GM12878 (cell line): ENCODE results near the gene EBF3. TPM values are rescaled to one million over a fixed set of nuclear protein-coding genes. Genes with fewer than 3 reads are reported as not detected.

Experiments used
- ATAC-seq: fragments of 200-7000 bp; cut with Tn5 transposase; 3 replicates; pipeline ENCODE4 v1.9.1; 2020; ENCODE audit warnings: mild to moderate bottlenecking, moderate library complexity
- BruUV-seq: library from RNA; stranded (reverse); fragments of 400-500 nt; replicated peaks from 2 replicates; lab custom pipeline; 2021; lab: Mats Ljungman, UMichigan
- CTCF ChIA-PET: fragments of 300-600 bp; sonication (Branson Sonifier 250); formaldehyde crosslinking; extraction: SDS; loops from one replicate; lab custom pipeline; 2021; ENCODE audit warnings: inconsistent platforms; lab: Yijun Ruan, JAX
- POLR2A ChIA-PET: fragments of 350-600 bp; formaldehyde crosslinking; extraction: SDS; loops from one replicate; lab custom pipeline; 2021; ENCODE audit warnings: inconsistent platforms; lab: Charles Lee
- RAD21 ChIA-PET: fragments of 300-600 bp; sonication (Branson Sonifier 250); formaldehyde crosslinking; loops from one replicate; lab custom pipeline; 2023; ENCODE audit warnings: antibody characterized with exemption; ENCODE audit not compliant: unreplicated experiment; lab: Charles Lee
- SMC1A ChIA-PET: fragments of 300-600 bp; sonication (Branson Sonifier 250); formaldehyde crosslinking; loops from one replicate; lab custom pipeline; 2023; ENCODE audit not compliant: unreplicated experiment, uncharacterized antibody; lab: Charles Lee
- DNase-seq: peaks from one replicate; pipeline ENCODE4 v3.0.0-alpha.2; 2011; ENCODE audit warnings: low read depth, low spot score
- FAIRE-seq: peaks from 3 replicates; lab custom pipeline; 2011; peaks lifted over from hg19 to GRCh38; lab: Jason Lieb, UNC
- H2AFZ ChIP-seq: 2 replicates; pipeline ENCODE4 v1.6.0; 2011; ENCODE audit warnings: low read depth, low read length, control low read depth; ENCODE audit not compliant: control insufficient read depth
- H3K27ac ChIP-seq: 2 replicates; pipeline ENCODE4 v1.5.1; 2011; ENCODE audit warnings: control low read depth; ENCODE audit not compliant: control insufficient read depth, insufficient read depth
- H3K27me3 ChIP-seq, 2 experiments: replicated peaks in 1 of 2; 2 replicates each; pipeline versions ENCODE4 v1.6.0 to v1.6.1; 2011; ENCODE audit warnings: low read length in 1 of 2; ENCODE audit not compliant: control insufficient read depth in 2 of 2, insufficient read depth in 2 of 2
- H3K36me3 ChIP-seq, 2 experiments: 2 replicates each; pipeline ENCODE4 v1.5.1; 2011; ENCODE audit warnings: low read length in 1 of 2; ENCODE audit not compliant: control insufficient read depth in 2 of 2, insufficient read depth in 2 of 2
- H3K4me1 ChIP-seq: 2 replicates; pipeline ENCODE4 v1.6.1; 2011; ENCODE audit warnings: mild to moderate bottlenecking, low read length, moderate library complexity, mixed read lengths; ENCODE audit not compliant: control insufficient read depth, insufficient read depth
- H3K4me2 ChIP-seq: 2 replicates; pipeline ENCODE4 v1.6.0; 2011; ENCODE audit warnings: control low read depth; ENCODE audit not compliant: control insufficient read depth, insufficient read depth
- H3K4me3 ChIP-seq: fragments of 200-600 bp; sonication (generic); 2 replicates; pipeline ENCODE4 v1.5.1; 2016
- H3K79me2 ChIP-seq: 2 replicates; pipeline ENCODE4 v1.6.0; 2011; ENCODE audit warnings: low read length; ENCODE audit not compliant: control insufficient read depth, insufficient read depth
- H3K9ac ChIP-seq: 2 replicates; pipeline ENCODE4 v1.8.0; 2011; ENCODE audit warnings: low read length, control low read depth, mixed read lengths; ENCODE audit not compliant: control insufficient read depth, insufficient read depth
- H3K9me3 ChIP-seq: replicated peaks from 3 replicates; pipeline ENCODE4 v1.5.1; 2011; ENCODE audit warnings: mild to moderate bottlenecking, low read length; ENCODE audit not compliant: control insufficient read depth, insufficient read depth
- H4K20me1 ChIP-seq: 2 replicates; pipeline ENCODE4 v1.6.0; 2011; ENCODE audit not compliant: control insufficient read depth, insufficient read depth
- KDM1A ChIP-seq: fragments of 200-600 bp; sonication (generic); IDR thresholded peaks from 2 replicates; pipeline ENCODE4 v1.6.1; 2016; ENCODE audit warnings: borderline replicate concordance
- SUZ12 ChIP-seq: fragments of 200-600 bp; sonication (generic); IDR thresholded peaks from one replicate; pipeline ENCODE4 v1.6.1; 2018; ENCODE audit warnings: antibody characterized with exemption, mild to moderate bottlenecking; ENCODE audit not compliant: unreplicated experiment
- YY1 ChIP-seq: IDR thresholded peaks from 2 replicates; pipeline ENCODE4 v1.6.1; 2011; ENCODE audit warnings: low read depth, mild to moderate bottlenecking, low read length
- WGBS: methylation state at CpG from one replicate; pipeline ENCODE4 v1.1.6; 2016; ENCODE audit warnings: low lambda C conversion rate; ENCODE audit not compliant: insufficient replicate concordance, insufficient coverage; ENCODE audit errors: missing lambda C conversion rate; 5-methylcytosine and 5-hydroxymethylcytosine counted together
- in situ Hi-C: fragments of 300-500 bp; cut with MboI; formaldehyde crosslinking; loops from 9 replicates; pipeline ENCODE4 v1.14.3; 2018; ENCODE audit warnings: mixed read lengths
- intact Hi-C: fragments of 100-400 bp; cut with micrococcal nuclease; formaldehyde crosslinking; loops from one replicate; pipeline ENCODE4 v1.14.2; 2022; ENCODE audit not compliant: unreplicated experiment
- polyA plus RNA-seq, 11 experiments: library from polyadenylated mRNA; depleted of rRNA in 4 of 11; unstranded in 6 of 11; stranded (reverse) in 5 of 11; fragments of >200 nt; fragmentation: Nextera tagmentation in 4 of 11; fragmentation: Illumina TruSeq in 1 of 11; extraction: Ambion mirVana in 4 of 11; extraction: Trizol in 1 of 11; gene quantifications; 1 replicate in 1 of 11; 2 replicates in 10 of 11; pipeline versions ENCODE4 v1.2.1 to v1.2.3, GENCODE V29; 2011 to 2016; ENCODE audit warnings: inconsistent platforms in 2 of 11, missing spikeins in 2 of 11, low read depth in 1 of 11
- total RNA-seq, 4 experiments: library from RNA; depleted of rRNA in 3 of 4; stranded (reverse); fragments of >200 nt in 3 of 4; fragmentation: Illumina TruSeq in 1 of 4; extraction: Trizol in 1 of 4; gene quantifications; 2 replicates each; pipeline versions ENCODE4 v1.2.1 to v1.2.3, GENCODE V29; 2013 to 2021
- TF ChIP-seq, protein P1 (sequence below), 3 experiments: IDR thresholded peaks in 2 of 3; conservative IDR thresholded peaks in 1 of 3; 2 replicates each; pipeline ENCODE4 v1.5.1; 2011; ENCODE audit warnings: low read depth in 3 of 3, low read length in 3 of 3, mild to moderate bottlenecking in 3 of 3, control low read depth in 2 of 3, moderate library complexity in 2 of 3, inconsistent platforms in 1 of 3, mixed read lengths in 1 of 3; ENCODE audit not compliant: control insufficient read depth in 2 of 3, insufficient read depth in 1 of 3; ENCODE audit errors: extremely low read depth in 1 of 3
- TF ChIP-seq, protein P2 (sequence below): fragments of 450-650 bp; IDR thresholded peaks from 2 replicates; pipeline ENCODE4 v1.6.1; 2016; ENCODE audit warnings: mild to moderate bottlenecking

Gene EBF3
- total and polyA plus RNA-seq, 10 of the 15 experiments (the other 5 are each of a cell fraction or from before 2014, with no cell fraction given), result not detected

- H3K9me3 ChIP-seq, result no peaks in the 10 kb centered on the region; the same call in 2 of the 3 replicates
- peaks cover 7 to 31% of the 10 kb centered on the region in 2 experiments for H3K27me3 ChIP-seq
- ATAC-seq, result no peak
- no peak overlapping the region for H3K27ac ChIP-seq
- BruUV-seq, result no TSS peak
- TF ChIP-seq, protein P1, sequence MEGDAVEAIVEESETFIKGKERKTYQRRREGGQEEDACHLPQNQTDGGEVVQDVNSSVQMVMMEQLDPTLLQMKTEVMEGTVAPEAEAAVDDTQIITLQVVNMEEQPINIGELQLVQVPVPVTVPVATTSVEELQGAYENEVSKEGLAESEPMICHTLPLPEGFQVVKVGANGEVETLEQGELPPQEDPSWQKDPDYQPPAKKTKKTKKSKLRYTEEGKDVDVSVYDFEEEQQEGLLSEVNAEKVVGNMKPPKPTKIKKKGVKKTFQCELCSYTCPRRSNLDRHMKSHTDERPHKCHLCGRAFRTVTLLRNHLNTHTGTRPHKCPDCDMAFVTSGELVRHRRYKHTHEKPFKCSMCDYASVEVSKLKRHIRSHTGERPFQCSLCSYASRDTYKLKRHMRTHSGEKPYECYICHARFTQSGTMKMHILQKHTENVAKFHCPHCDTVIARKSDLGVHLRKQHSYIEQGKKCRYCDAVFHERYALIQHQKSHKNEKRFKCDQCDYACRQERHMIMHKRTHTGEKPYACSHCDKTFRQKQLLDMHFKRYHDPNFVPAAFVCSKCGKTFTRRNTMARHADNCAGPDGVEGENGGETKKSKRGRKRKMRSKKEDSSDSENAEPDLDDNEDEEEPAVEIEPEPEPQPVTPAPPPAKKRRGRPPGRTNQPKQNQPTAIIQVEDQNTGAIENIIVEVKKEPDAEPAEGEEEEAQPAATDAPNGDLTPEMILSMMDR (IDR thresholded peaks at IDR 0.05 in 2 of 3, conservative IDR thresholded peaks at IDR 0.05 in 1 of 3; ENCODE audit: control insufficient read depth in 2 of 3, extremely low read depth in 1 of 3, insufficient read depth in 1 of 3, low read depth in 3 of 3, low read length in 3 of 3), result no peak
- TF ChIP-seq SUZ12, result no peak
- TF ChIP-seq KDM1A, result no peak
- TF ChIP-seq YY1, result no peak
- TF ChIP-seq, protein P2, sequence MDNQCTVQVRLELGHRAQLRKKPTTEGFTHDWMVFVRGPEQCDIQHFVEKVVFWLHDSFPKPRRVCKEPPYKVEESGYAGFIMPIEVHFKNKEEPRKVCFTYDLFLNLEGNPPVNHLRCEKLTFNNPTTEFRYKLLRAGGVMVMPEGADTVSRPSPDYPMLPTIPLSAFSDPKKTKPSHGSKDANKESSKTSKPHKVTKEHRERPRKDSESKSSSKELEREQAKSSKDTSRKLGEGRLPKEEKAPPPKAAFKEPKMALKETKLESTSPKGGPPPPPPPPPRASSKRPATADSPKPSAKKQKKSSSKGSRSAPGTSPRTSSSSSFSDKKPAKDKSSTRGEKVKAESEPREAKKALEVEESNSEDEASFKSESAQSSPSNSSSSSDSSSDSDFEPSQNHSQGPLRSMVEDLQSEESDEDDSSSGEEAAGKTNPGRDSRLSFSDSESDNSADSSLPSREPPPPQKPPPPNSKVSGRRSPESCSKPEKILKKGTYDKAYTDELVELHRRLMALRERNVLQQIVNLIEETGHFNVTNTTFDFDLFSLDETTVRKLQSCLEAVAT, result no peak
- no peak overlapping the region for H3K9ac ChIP-seq
- ChIA-PET RAD21 (no interaction called here), SMC1A (no interaction called here), CTCF (no interaction called here), POLR2A (no interaction called here)
- no peaks in the 10 kb centered on the region for H3K4me1 ChIP-seq
- intact Hi-C loops (loop anchor here (5.0 kb wide), 1 partner anchor 935 kb away; no protein-coding TSS in a partner anchor), in situ Hi-C loops (no loop called here)
- no peaks in the 10 kb centered on the region; a peak in 1 of 4 replicates for H3K36me3 ChIP-seq
- no peak overlapping the region for H2AFZ ChIP-seq
- H3K4me3 ChIP-seq, result no peak overlapping the region
- no peak for DNase-seq
- H4K20me1 ChIP-seq, result no peaks in the 10 kb centered on the region
- no peak for FAIRE-seq
- no peak overlapping the region for H3K4me2 ChIP-seq
- 76% methylated on average over 20 of the region's 28 CpGs for WGBS
- no peaks in the 10 kb centered on the region for H3K79me2 ChIP-seq
These were observed 3.5 kb upstream of the EBF3 start for GRCh38 chr10:129967579-129968019.
